DLD1 (cell line): ENCODE results near the gene LRRC4C.

ENCODE experiments used
- in situ Hi-C: cut with HindIII; loops from 2 replicates; pipeline ENCODE4 v1.10.0; 2017; ENCODE audit warnings: low sequenced_read_pairs

The LRRC4C gene

GRCh38 chr11:41133023-41133422, 326.4 kb downstream of the LRRC4C start:
- in situ Hi-C loops = no loop called here

- in situ Hi-C loops = no loop called here
Measured at GRCh38 chr11:41121600-41121999, 337.9 kb downstream of the LRRC4C start.

- in situ Hi-C loops = no loop called here
Measured at GRCh38 chr11:41119484-41119883, 340.0 kb downstream of the LRRC4C start.

GRCh38 chr11:41118521-41118920, 340.9 kb downstream of the LRRC4C start:
- in situ Hi-C loops = no loop called here

GRCh38 chr11:41116970-41117369, 342.5 kb downstream of the LRRC4C start:
- in situ Hi-C loops = no loop called here

- in situ Hi-C loops = no loop called here
Measured at GRCh38 chr11:41115066-41115465, 344.4 kb downstream of the LRRC4C start.

- in situ Hi-C loops = no loop called here
Measured at GRCh38 chr11:41113160-41113559, 346.3 kb downstream of the LRRC4C start.

GRCh38 chr11:41110527-41110926, 348.9 kb downstream of the LRRC4C start:
- in situ Hi-C loops = no loop called here

- in situ Hi-C loops = no loop called here
Measured at GRCh38 chr11:41102471-41102870, 357.0 kb downstream of the LRRC4C start.

GRCh38 chr11:41099654-41100053, 359.8 kb downstream of the LRRC4C start:
- in situ Hi-C loops = no loop called here

GRCh38 chr11:41085123-41085522, 374.3 kb downstream of the LRRC4C start:
- in situ Hi-C loops = no loop called here

- in situ Hi-C loops = no loop called here
Measured at GRCh38 chr11:41081756-41082285, 377.6 kb downstream of the LRRC4C start.

- in situ Hi-C loops = no loop called here
Measured at GRCh38 chr11:41074318-41074717, 385.1 kb downstream of the LRRC4C start.

- in situ Hi-C loops = no loop called here
Measured at GRCh38 chr11:41065432-41065831, 394.0 kb downstream of the LRRC4C start.

GRCh38 chr11:41058138-41058537, 401.3 kb downstream of the LRRC4C start:
- in situ Hi-C loops = no loop called here

GRCh38 chr11:41056892-41057569, 402.4 kb downstream of the LRRC4C start:
- in situ Hi-C loops = no loop called here

- in situ Hi-C loops = no loop called here
Measured at GRCh38 chr11:41053894-41054293, 405.6 kb downstream of the LRRC4C start.

- in situ Hi-C loops = no loop called here
Measured at GRCh38 chr11:41051919-41052635, 407.4 kb downstream of the LRRC4C start.

GRCh38 chr11:41050791-41051190, 408.7 kb downstream of the LRRC4C start:
- in situ Hi-C loops = no loop called here

- in situ Hi-C loops = no loop called here
Measured at GRCh38 chr11:41047229-41047628, 412.2 kb downstream of the LRRC4C start.

- in situ Hi-C loops = no loop called here
Measured at GRCh38 chr11:41045266-41045665, 414.2 kb downstream of the LRRC4C start.

GRCh38 chr11:41044747-41045146, 414.7 kb downstream of the LRRC4C start:
- in situ Hi-C loops = no loop called here
